K562 treated with DMSO at 1 percent for 12 hours (cell line): ENCODE measurements around the gene TEX101. TPM values are rescaled to one million over a fixed set of nuclear protein-coding genes. Genes with fewer than 3 reads are reported as not detected.

Source experiments
- total RNA-seq: library from RNA; unstranded; fragments of 300-600 nt; gene quantifications from 2 replicates; pipeline ENCODE4 v1.2.3, GENCODE V29; 2022; ENCODE audit not compliant: insufficient read depth

The TEX101 gene
- total RNA-seq = 1.0 and 1.7 TPM in 2 replicates

GRCh38 chr19:43414554-43414953, at the start of gene TEX101:
Gene TEX101 (plus strand): TSS chr19:43414890. CDS start chr19:43415920, 1,030 bp downstream.

GRCh38 chr19:43465468-43466120, 50.9 kb downstream of the TEX101 start, which contains the start of gene LYPD3:
Gene LYPD3 (minus strand): TSS chr19:43465608. CDS start chr19:43465571, 37 bp downstream.

Other genes with a start within 250 kb of the TEX101 start
- gene PSG5, start 228.4 kb upstream of the TEX101 start, total RNA-seq = not detected in 2 replicates
- gene PSG4, start 209.3 kb upstream of the TEX101 start, total RNA-seq = not detected in 2 replicates
- not detected in 2 replicates for gene PSG9, start 145.4 kb upstream of the TEX101 start, total RNA-seq
- not detected in 2 replicates for gene CD177, start 61.2 kb upstream of the TEX101 start, total RNA-seq
- gene LYPD3, start 50.7 kb downstream of the TEX101 start, total RNA-seq = 0.86 and 1.5 TPM in 2 replicates
- gene PHLDB3, start 89.9 kb downstream of the TEX101 start, total RNA-seq = 15.2 and 18.9 TPM in 2 replicates
- 25.9 and 37.1 TPM in 2 replicates for gene ETHE1, start 112.3 kb downstream of the TEX101 start, total RNA-seq
- 1.9 TPM in 1 of 2 replicates, not detected in the other for gene ZNF575, start 118.3 kb downstream of the TEX101 start, total RNA-seq
- gene XRCC1, start 160.6 kb downstream of the TEX101 start, total RNA-seq = 33.6 and 58.9 TPM in 2 replicates
- 2.2 and 4.5 TPM in 2 replicates for gene PINLYP, start 160.9 kb downstream of the TEX101 start, total RNA-seq
- 3.6 and 7.0 TPM in 2 replicates for gene IRGQ, start 181.2 kb downstream of the TEX101 start, total RNA-seq
- 11.0 and 15.2 TPM in 2 replicates for gene ZNF576, start 181.7 kb downstream of the TEX101 start, total RNA-seq
- 0.57 and 1.8 TPM in 2 replicates for gene SRRM5, start 197.2 kb downstream of the TEX101 start, total RNA-seq
- gene ZNF428, start 204.7 kb downstream of the TEX101 start, total RNA-seq = 61.7 and 81.6 TPM in 2 replicates
- 3.4 and 5.0 TPM in 2 replicates for gene CADM4, start 225.0 kb downstream of the TEX101 start, total RNA-seq